Stimulated activated CD8-positive, alpha-beta memory T cell treated with anti-CD3 and anti-CD28 coated beads, Interleukin-15, amount 100 ng/mL, for 48 hours (primary cell): ENCODE results near the gene HOXC13.

Source experiments
- DNase-seq, 2 donors: peaks; one replicate each; pipeline ENCODE4 v3.0.0-alpha.2; 2020; ENCODE audit warnings: low read depth in 2 of 2

Gene HOXC13

GRCh38 chr12:53939141-53940108 is 794 bp downstream of the HOXC13 start:
- DNase-seq = no peak

- no peak for DNase-seq
These were observed 1.9 kb downstream of the HOXC13 start for GRCh38 chr12:53940443-53941014.

- no peak for DNase-seq
These were observed 2.6 kb downstream of the HOXC13 start for GRCh38 chr12:53941187-53941586.

- no peak for DNase-seq
These were observed 3.1 kb downstream of the HOXC13 start for GRCh38 chr12:53941750-53942149.

GRCh38 chr12:53942467-53942997 is 3.9 kb downstream of the HOXC13 start:
- DNase-seq = no peak

- no peak for DNase-seq
These were observed 5.6 kb downstream of the HOXC13 start for GRCh38 chr12:53944209-53944608.

- DNase-seq = no peak
These were observed 6.5 kb downstream of the HOXC13 start for GRCh38 chr12:53944907-53945847.

- no peak for DNase-seq
These were observed 9.1 kb downstream of the HOXC13 start for GRCh38 chr12:53947743-53948142.

- no peak for DNase-seq
These were observed 10.3 kb downstream of the HOXC13 start for GRCh38 chr12:53948650-53949593.

- DNase-seq = no peak
These were observed 11.2 kb downstream of the HOXC13 start for GRCh38 chr12:53949631-53950436.

GRCh38 chr12:53950437-53950773 is 11.8 kb downstream of the HOXC13 start:
- DNase-seq = no peak

GRCh38 chr12:53950789-53951576 is 12.4 kb downstream of the HOXC13 start:
- no peak for DNase-seq

- no peak for DNase-seq
These were observed 13.1 kb downstream of the HOXC13 start for GRCh38 chr12:53951577-53952334.

GRCh38 chr12:53952335-53952694 is 13.7 kb downstream of the HOXC13 start:
- no peak for DNase-seq

- no peak for DNase-seq
These were observed 14.5 kb downstream of the HOXC13 start for GRCh38 chr12:53952871-53953734.

- DNase-seq = no peak
These were observed 15.4 kb downstream of the HOXC13 start for GRCh38 chr12:53953831-53954693.

- DNase-seq = no peak
These were observed 16.0 kb downstream of the HOXC13 start, which contains the start of gene HOXC12 for GRCh38 chr12:53954694-53955035. HOXC12 (plus strand) TSS chr12:53954903; CDS start chr12:53954930, 27 bp downstream.
